B cell (primary cell): ENCODE measurements around the gene ZMYND8. TPM values are rescaled to one million over a fixed set of nuclear protein-coding genes. Genes with fewer than 3 reads are reported as not detected.

Experiments
- ATAC-seq: fragments of 200-7000 bp; cut with Tn5 transposase; one replicate; pipeline ENCODE4 v1.10.0; 2021; ENCODE audit warnings: low read depth, mild to moderate bottlenecking, moderate number of reproducible peaks, moderate library complexity
- CTCF ChIA-PET: fragments of 350-600 bp; sonication (Branson Sonifier 250); formaldehyde crosslinking; loops from one replicate; lab custom pipeline; 2021; ENCODE audit warnings: antibody characterized with exemption, inconsistent platforms; lab: Charles Lee
- POLR2A ChIA-PET: fragments of 350-600 bp; sonication (Branson Sonifier 250); formaldehyde crosslinking; loops from one replicate; lab custom pipeline; 2021; ENCODE audit warnings: antibody characterized with exemption; lab: Charles Lee
- DNase-seq: peaks from one replicate; pipeline ENCODE4 v3.0.0; 2013
- H2AFZ ChIP-seq: 2 replicates; pipeline ENCODE4 v1.6.1; 2012; ENCODE audit warnings: mild to moderate bottlenecking, low read depth, low read length; ENCODE audit not compliant: insufficient read depth, poor library complexity, severe bottlenecking
- H3K27ac ChIP-seq, 2 donors: 1 replicate in 1 of 2; 2 replicates in 1 of 2; pipeline ENCODE4 v1.5.1; 2012 to 2013; ENCODE audit warnings: low read length in 2 of 2, mild to moderate bottlenecking in 2 of 2, moderate library complexity in 1 of 2
- H3K27me3 ChIP-seq, 4 experiments: fragments of 200-600 bp in 1 of 4; sonication (generic) in 1 of 4; replicated peaks in 1 of 4; 1 replicate in 2 of 4; 2 replicates in 2 of 4; pipeline versions ENCODE4 v1.6.1 to v1.7.0; 2013 to 2016; ENCODE audit warnings: low read length in 3 of 4, mild to moderate bottlenecking in 2 of 4, mixed read lengths in 1 of 4, moderate library complexity in 1 of 4; ENCODE audit not compliant: insufficient read depth in 4 of 4, control insufficient read depth in 3 of 4; ENCODE audit errors: control extremely low read depth in 1 of 4
- H3K36me3 ChIP-seq, 2 experiments: replicated peaks in 1 of 2; 1 replicate in 1 of 2; 2 replicates in 1 of 2; pipeline versions ENCODE4 v1.6.1 to v1.7.1; 2013; ENCODE audit warnings: low read length in 1 of 2; ENCODE audit not compliant: insufficient read depth in 2 of 2, control insufficient read depth in 1 of 2; ENCODE audit errors: control extremely low read depth in 1 of 2, extremely low read depth in 1 of 2
- H3K4me1 ChIP-seq, 2 donors: fragments of 200-600 bp in 1 of 2; sonication (generic) in 1 of 2; 1 replicate in 1 of 2; 2 replicates in 1 of 2; pipeline versions ENCODE4 v1.5.1 to v1.6.1; 2013 to 2017; ENCODE audit warnings: low read length in 2 of 2; ENCODE audit not compliant: control insufficient read depth in 2 of 2, insufficient read depth in 2 of 2
- H3K4me2 ChIP-seq: replicated peaks from 2 replicates; pipeline ENCODE3; 2012; ENCODE audit warnings: mild to moderate bottlenecking, low read depth, low read length; ENCODE audit not compliant: poor library complexity, severe bottlenecking
- H3K4me3 ChIP-seq, 5 experiments: fragments of 200-600 bp in 1 of 5; sonication (generic) in 1 of 5; 1 replicate in 3 of 5; 2 replicates in 2 of 5; pipeline versions ENCODE4 v1.5.1 to v1.7.0; 2011 to 2016; ENCODE audit warnings: low read length in 4 of 5, mild to moderate bottlenecking in 4 of 5, low read depth in 2 of 5, control low read depth in 1 of 5, moderate library complexity in 1 of 5; ENCODE audit not compliant: insufficient read depth in 1 of 5; ENCODE audit errors: control extremely low read depth in 1 of 5, extremely low read depth in 1 of 5
- H3K79me2 ChIP-seq: fragments of 200-600 bp; sonication (generic); one replicate; pipeline ENCODE4 v1.6.0; 2016; ENCODE audit warnings: low read length; ENCODE audit not compliant: control insufficient read depth, insufficient read depth
- H3K9ac ChIP-seq: fragments of 200-600 bp; sonication (generic); 2 replicates; pipeline ENCODE4 v1.6.1; 2017; ENCODE audit warnings: mild to moderate bottlenecking, low read length, moderate library complexity
- H3K9me3 ChIP-seq, 3 donors: one replicate each; pipeline versions ENCODE4 v1.6.1 to v1.7.1; 2013; ENCODE audit warnings: low read length in 2 of 3; ENCODE audit not compliant: control insufficient read depth in 2 of 3, insufficient read depth in 1 of 3; ENCODE audit errors: control extremely low read depth in 1 of 3
- H4K20me1 ChIP-seq: 2 replicates; pipeline ENCODE4 v1.6.0; 2012; ENCODE audit warnings: mild to moderate bottlenecking, low read length; ENCODE audit not compliant: insufficient read depth, control insufficient read depth, poor library complexity, severe bottlenecking
- H3K27ac Mint-ChIP-seq: one replicate; pipeline ENCODE4 v1.8.0; 2021; ENCODE audit warnings: mixed read lengths
- H3K27me3 Mint-ChIP-seq: one replicate; pipeline ENCODE4 v1.8.0; 2021; ENCODE audit warnings: mixed read lengths
- H3K4me1 Mint-ChIP-seq: one replicate; pipeline ENCODE4 v1.8.0; 2021; ENCODE audit warnings: mixed read lengths
- H3K4me3 Mint-ChIP-seq: one replicate; pipeline ENCODE4 v1.8.0; 2021; ENCODE audit warnings: mixed read lengths
- H3K9me3 Mint-ChIP-seq: one replicate; pipeline ENCODE4 v1.8.0; 2022; ENCODE audit warnings: mixed read lengths; ENCODE audit not compliant: insufficient read depth
- EZH2 ChIP-seq: IDR thresholded peaks from 2 replicates; pipeline ENCODE4 v1.6.1; 2012; ENCODE audit warnings: borderline replicate concordance, low read depth, mild to moderate bottlenecking, moderate library complexity, low read length; ENCODE audit not compliant: insufficient read depth, poor library complexity, severe bottlenecking
- WGBS: methylation state at CpG from one replicate; pipeline ENCODE4 v1.1.5; 2013; ENCODE audit warnings: missing lambda C conversion rate; ENCODE audit not compliant: insufficient coverage; 5-methylcytosine and 5-hydroxymethylcytosine counted together
- intact Hi-C: fragments of 100-400 bp; cut with micrococcal nuclease; formaldehyde crosslinking; loops from one replicate; pipeline ENCODE4 v1.10.0; 2022
- polyA plus RNA-seq: library from polyadenylated mRNA; depleted of rRNA; stranded (reverse); fragments of >200 nt; gene quantifications from 2 replicates; pipeline ENCODE4 v1.2.3, GENCODE V29; 2012
- total RNA-seq, 2 donors: library from RNA; stranded (reverse); fragments of 120-200 nt in 1 of 2; gene quantifications; 1 replicate in 1 of 2; 2 replicates in 1 of 2; pipeline versions ENCODE4 v1.2.3 to v1.2.4, GENCODE V29; 2013 to 2022
- TF ChIP-seq, protein P1 (sequence below): fragments of 200-600 bp; IDR thresholded peaks from one replicate; pipeline ENCODE4 v1.8.0; 2022; ENCODE audit warnings: antibody characterized with exemption, mild to moderate bottlenecking

ZMYND8 gene
- total and polyA plus RNA-seq, 2 donors (not counting 1 experiment from before 2014, with no cell fraction given): 20.3 to 67.2 TPM

DNA sequence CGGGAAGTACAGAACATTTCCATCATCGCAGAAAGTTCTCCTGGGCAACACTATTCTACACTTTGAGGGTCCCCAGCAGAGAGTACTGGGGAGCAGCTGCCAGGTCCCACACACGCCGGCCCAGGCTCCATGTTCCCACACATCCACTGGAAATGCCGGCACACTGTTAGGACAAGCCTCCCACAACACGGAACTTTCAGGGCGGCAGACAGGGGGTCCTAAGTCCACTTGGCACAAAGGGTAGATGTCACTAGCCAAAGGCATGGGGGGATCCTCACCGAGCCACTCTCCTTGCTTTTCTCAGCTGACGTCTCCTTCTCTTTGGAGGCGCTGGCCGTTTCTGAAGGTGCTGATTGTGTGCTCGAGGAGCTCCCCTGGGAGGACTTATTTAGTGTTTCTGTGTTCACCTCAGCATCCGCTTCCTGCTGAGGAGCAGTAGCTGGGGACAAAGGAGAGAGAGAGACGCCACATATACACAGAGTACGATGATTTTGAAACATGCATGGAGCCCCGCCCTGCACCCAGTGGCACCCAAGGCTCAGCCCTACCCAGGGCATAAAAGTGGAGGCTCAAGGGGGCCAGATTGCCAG lies 135.4 kb downstream of the ZMYND8 start:
- intact Hi-C loops: no loop called here
- Mint-ChIP-seq H3K4me3 (no peak overlapping the region), H3K27ac (peak overlapping the region; percentile 32), H3K27me3 (no peaks in the 10 kb centered on the region), H3K4me1 (peaks cover 5% of the 10 kb centered on the region), H3K9me3 (no peaks in the 10 kb centered on the region)
- peaks cover 12 to 78% of the 10 kb centered on the region in 2 experiments for H3K36me3 ChIP-seq
- no peak overlapping the region for H3K9ac ChIP-seq
- no peaks in the 10 kb centered on the region for H3K27me3 ChIP-seq
- TF ChIP-seq EZH2: no peak
- TF ChIP-seq, protein P1, sequence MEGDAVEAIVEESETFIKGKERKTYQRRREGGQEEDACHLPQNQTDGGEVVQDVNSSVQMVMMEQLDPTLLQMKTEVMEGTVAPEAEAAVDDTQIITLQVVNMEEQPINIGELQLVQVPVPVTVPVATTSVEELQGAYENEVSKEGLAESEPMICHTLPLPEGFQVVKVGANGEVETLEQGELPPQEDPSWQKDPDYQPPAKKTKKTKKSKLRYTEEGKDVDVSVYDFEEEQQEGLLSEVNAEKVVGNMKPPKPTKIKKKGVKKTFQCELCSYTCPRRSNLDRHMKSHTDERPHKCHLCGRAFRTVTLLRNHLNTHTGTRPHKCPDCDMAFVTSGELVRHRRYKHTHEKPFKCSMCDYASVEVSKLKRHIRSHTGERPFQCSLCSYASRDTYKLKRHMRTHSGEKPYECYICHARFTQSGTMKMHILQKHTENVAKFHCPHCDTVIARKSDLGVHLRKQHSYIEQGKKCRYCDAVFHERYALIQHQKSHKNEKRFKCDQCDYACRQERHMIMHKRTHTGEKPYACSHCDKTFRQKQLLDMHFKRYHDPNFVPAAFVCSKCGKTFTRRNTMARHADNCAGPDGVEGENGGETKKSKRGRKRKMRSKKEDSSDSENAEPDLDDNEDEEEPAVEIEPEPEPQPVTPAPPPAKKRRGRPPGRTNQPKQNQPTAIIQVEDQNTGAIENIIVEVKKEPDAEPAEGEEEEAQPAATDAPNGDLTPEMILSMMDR: no peak
- DNase-seq (no peak), ATAC-seq (peak; percentile 33)
- H3K4me3 ChIP-seq: no peak overlapping the region
- no peak overlapping the region for H3K4me2 ChIP-seq
- H3K9me3 ChIP-seq: no peaks in the 10 kb centered on the region
- H3K4me1 ChIP-seq: no peaks in the 10 kb centered on the region
- WGBS: 88% methylated on average over 15 of the region's 16 CpGs
- no peaks in the 10 kb centered on the region for H4K20me1 ChIP-seq
- ChIA-PET POLR2A (interaction anchor here (0.6 kb wide), 1 partner anchor 225 kb away, joined by 4 read pairs; no protein-coding TSS in a partner anchor), CTCF (interaction anchor here (0.6 to 7.3 kb wide), 10 partner anchors 27 to 400 kb away, joined by 3 to 56 read pairs (median 4); no protein-coding TSS in a partner anchor)
- no peak overlapping the region for H3K27ac ChIP-seq
- H2AFZ ChIP-seq: no peak overlapping the region
- H3K79me2 ChIP-seq: peaks cover 37% of the 10 kb centered on the region

DNA sequence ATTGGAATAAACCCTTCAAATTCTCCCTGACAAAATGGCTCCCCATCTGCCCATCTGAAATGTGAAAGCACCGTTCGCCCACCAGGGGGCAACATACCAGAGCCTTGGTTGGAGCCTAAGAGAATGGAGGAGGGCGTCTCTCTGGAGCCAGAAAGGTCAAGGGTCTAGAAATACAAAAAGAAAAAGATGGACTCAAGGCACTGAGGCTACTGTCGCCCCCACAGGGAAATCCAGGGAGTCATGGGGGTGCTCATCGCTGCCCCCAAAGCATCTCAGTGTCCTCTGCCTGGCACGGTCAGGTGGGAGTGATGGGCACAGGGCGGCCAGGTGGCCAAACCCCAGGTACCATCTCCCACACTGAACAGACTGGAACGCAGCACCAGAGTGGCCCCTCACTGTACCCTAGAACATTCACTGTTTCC lies 136.3 kb downstream of the ZMYND8 start:
- Histone ChIP-seq H3K79me2 (peaks cover 47% of the 10 kb centered on the region), H2AFZ (no peak overlapping the region), H3K4me3 (no peak overlapping the region), H4K20me1 (peaks cover 5% of the 10 kb centered on the region), H3K9ac (no peak overlapping the region), H3K9me3 (no peaks in the 10 kb centered on the region), H3K4me2 (no peak overlapping the region), H3K27me3 (no peaks in the 10 kb centered on the region), H3K27ac (no peak overlapping the region), H3K4me1 (no peaks in the 10 kb centered on the region), H3K36me3 (peaks cover 12 to 86% of the 10 kb centered on the region in 2 experiments)
- intact Hi-C loops: loop anchor here (1.0 kb wide), 1 partner anchor 42 kb away; no protein-coding TSS in a partner anchor
- H3K4me1 Mint-ChIP-seq: peaks cover 5% of the 10 kb centered on the region
- ChIA-PET CTCF (interaction anchor here (0.7 to 7.3 kb wide), 8 partner anchors 15 to 1439 kb away, joined by 3 to 56 read pairs (median 3); no protein-coding TSS in a partner anchor), POLR2A (no interaction called here)
- TF ChIP-seq, protein P1: peak; percentile 76
- TF ChIP-seq EZH2: no peak
- no peaks in the 10 kb centered on the region for H3K9me3 Mint-ChIP-seq
- no peak overlapping the region for H3K4me3 Mint-ChIP-seq
- DNase-seq (peak; percentile 60), ATAC-seq (peak; percentile 39)
- H3K27me3 Mint-ChIP-seq: no peaks in the 10 kb centered on the region
- H3K27ac Mint-ChIP-seq: peak overlapping the region; percentile 63
- WGBS: 100% methylated on average over 5 of the region's 8 CpGs
